H7 (cell line): ENCODE measurements around the gene TRAPPC10. TPM values are rescaled to one million over a fixed set of nuclear protein-coding genes. Genes with fewer than 3 reads are reported as not detected.
"Not testable (repeated sequence)": the region's sequence is repeated elsewhere in the genome, so short reads cannot be mapped to it uniquely, and the experiment has no call there.

Source experiments
- DNase-seq: peaks from one replicate; pipeline ENCODE4 v3.0.0; 2012
- H3K27me3 ChIP-seq: 2 replicates; pipeline ENCODE4 v1.6.0; 2011; ENCODE audit warnings: mild to moderate bottlenecking, low read length; ENCODE audit not compliant: control insufficient read depth, insufficient read depth
- H3K36me3 ChIP-seq: replicated peaks from 2 replicates; pipeline ENCODE4 v1.5.1; 2011; ENCODE audit warnings: low read length; ENCODE audit not compliant: control insufficient read depth, insufficient read depth
- H3K4me3 ChIP-seq: 2 replicates; pipeline ENCODE4 v1.5.1; 2011; ENCODE audit warnings: low read depth, mild to moderate bottlenecking, control low read depth, low read length, moderate library complexity; ENCODE audit not compliant: insufficient read depth
- total RNA-seq: library from RNA; depleted of rRNA; stranded (reverse); fragments of >200 nt; shearing (Covaris generic); gene quantifications from 2 replicates; pipeline ENCODE4 v1.2.3, GENCODE V29; 2014

Gene TRAPPC10
- total RNA-seq, 1 experiment from 2014 or later, result 24.8 TPM

DNA sequence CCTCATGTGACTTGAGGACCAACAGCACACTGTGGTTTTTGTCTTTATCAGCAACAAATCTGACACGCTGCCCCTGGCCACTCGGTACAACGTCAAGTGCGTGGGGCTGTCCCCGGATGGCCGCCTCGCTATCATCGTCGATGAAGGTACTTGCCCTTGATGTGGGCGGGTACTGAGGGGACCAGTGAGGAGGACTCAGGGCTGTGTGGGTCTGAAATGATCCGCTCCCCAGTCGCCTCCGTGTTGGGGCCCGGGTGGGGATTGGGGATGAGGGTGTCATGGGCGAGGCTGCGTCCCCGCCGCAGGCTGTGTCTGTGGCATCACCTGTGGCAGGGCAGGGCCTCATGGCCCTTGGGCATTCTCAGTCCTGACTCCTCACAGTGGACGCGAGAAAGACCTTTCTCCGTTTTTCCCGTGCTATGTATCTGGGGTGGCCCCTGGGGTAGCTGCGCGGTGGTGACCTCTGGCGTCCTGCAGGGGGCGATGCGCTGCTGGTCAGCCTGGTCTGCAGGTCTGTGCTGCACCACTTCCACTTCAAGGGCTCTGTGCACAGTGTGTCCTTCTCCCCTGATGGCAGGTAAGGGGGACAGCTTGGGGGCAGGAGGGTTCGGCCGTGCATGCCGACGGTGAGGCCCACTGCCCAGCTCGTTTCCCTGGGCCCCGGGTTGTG is 101.7 kb downstream of the TRAPPC10 start:
- not testable (repeated sequence) for DNase-seq, H3K4me3 ChIP-seq

GRCh38 chr21:44122131-44122530 is 110.0 kb downstream of the TRAPPC10 start:
- not testable (repeated sequence) for H3K4me3 ChIP-seq, DNase-seq, H3K27me3 ChIP-seq

More for the DNA sequence above, 101.7 kb downstream of the TRAPPC10 start:
- H3K27me3 ChIP-seq, H3K36me3 ChIP-seq: not testable (repeated sequence)

GRCh38 chr21:44127827-44128226 is 115.7 kb downstream of the TRAPPC10 start:
- not testable (repeated sequence) for H3K36me3 ChIP-seq, DNase-seq, H3K27me3 ChIP-seq, H3K4me3 ChIP-seq

More at GRCh38 chr21:44122131-44122530, 110.0 kb downstream of the TRAPPC10 start:
- H3K36me3 ChIP-seq, result not testable (repeated sequence)

DNA sequence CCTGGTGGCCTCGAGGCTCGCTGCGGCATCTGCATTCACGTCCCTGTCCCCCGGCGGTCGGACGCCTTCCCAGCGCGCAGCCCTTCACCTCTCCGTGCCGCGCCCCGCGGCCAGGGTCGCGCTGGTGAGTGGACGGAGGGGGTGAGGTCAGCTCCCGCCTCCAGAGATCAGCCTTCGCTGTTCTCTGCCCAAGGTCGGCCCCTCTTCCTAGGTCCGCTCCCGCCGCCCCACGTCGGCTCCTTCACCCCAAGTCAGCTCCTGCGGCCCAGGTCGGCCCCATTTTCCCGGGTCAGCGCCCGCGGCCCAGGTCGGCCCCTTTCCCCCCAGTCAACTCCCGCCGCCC is 121.6 kb downstream of the TRAPPC10 start:
- not testable (repeated sequence) for H3K36me3 ChIP-seq, H3K27me3 ChIP-seq, H3K4me3 ChIP-seq, DNase-seq

- not testable (repeated sequence) for H3K4me3 ChIP-seq, H3K27me3 ChIP-seq, DNase-seq, H3K36me3 ChIP-seq
Measured at GRCh38 chr21:44134732-44135131, 122.6 kb downstream of the TRAPPC10 start.

DNA sequence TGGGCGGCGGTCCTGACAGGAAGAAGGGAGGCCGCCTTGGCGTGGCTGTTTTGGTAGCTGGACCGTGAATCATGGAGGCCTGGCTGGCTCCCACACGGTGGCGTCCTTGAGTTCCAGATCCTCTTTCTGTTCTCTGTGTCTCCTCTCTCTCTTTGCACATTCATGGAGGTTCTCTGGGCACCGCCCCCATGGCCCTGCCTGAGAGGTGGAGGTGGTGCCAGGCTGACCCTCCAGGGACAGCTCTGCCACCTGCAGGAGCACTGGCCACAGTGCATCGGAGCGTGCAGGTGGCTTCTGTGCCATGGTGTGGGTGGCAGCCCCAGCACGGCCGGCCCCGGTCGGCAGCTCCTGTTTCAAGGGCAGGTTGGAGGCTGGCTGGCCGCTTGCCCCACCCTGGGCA is 125.9 kb downstream of the TRAPPC10 start:
- not testable (repeated sequence) for H3K27me3 ChIP-seq, H3K36me3 ChIP-seq, H3K4me3 ChIP-seq, DNase-seq

GRCh38 chr21:44139787-44140551 is 127.9 kb downstream of the TRAPPC10 start:
- not testable (repeated sequence) for H3K36me3 ChIP-seq, H3K27me3 ChIP-seq, H3K4me3 ChIP-seq, DNase-seq

- H3K27me3 ChIP-seq, H3K4me3 ChIP-seq, DNase-seq, H3K36me3 ChIP-seq: not testable (repeated sequence)
Measured at GRCh38 chr21:44140552-44140932, 128.4 kb downstream of the TRAPPC10 start.

GRCh38 chr21:44142470-44142869 is 130.4 kb downstream of the TRAPPC10 start:
- not testable (repeated sequence) for H3K27me3 ChIP-seq, H3K4me3 ChIP-seq, DNase-seq, H3K36me3 ChIP-seq

DNA sequence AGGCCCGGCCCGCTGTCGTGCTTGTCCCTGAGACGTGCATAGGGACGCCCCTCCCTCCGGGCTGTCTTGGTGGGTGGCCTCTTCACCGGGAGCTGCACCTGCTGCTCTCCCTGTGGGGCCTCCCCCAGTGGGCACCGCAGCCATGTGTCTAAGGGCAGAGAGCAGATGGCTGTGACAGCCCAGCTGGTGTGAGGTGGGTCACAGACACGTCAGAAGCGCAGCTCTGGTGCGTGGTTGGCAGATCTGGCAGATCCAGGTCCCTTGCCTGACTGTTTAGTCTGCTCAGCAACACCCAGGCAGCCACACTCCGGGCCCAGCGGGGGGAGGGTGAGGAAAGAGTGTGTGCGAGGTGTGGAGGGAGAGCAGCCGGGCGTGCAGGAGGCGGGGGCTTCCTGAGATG is 131.3 kb downstream of the TRAPPC10 start:
- not testable (repeated sequence) for H3K27me3 ChIP-seq, H3K4me3 ChIP-seq, DNase-seq, H3K36me3 ChIP-seq

DNA sequence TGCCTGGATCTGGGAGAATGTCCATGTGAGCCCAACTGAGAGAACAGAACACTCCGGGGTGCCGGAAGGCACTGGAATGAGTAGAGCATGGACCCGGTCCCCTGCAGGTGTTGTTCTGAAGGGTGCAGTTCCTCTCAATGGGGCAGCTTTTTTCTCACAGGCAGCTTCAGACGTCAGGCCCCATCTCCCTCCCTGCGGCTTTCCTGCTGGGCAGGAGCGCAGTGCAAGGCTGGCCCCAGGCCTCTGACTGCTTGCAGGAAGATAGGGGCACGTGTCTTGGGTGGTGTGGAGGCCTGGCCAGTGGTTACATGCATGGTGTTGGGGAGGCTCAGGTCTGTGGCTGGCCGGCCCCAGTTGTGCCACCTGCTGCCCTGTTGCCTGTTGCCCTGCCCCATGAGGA is 131.9 kb downstream of the TRAPPC10 start:
- H3K27me3 ChIP-seq, DNase-seq, H3K4me3 ChIP-seq, H3K36me3 ChIP-seq: not testable (repeated sequence)

DNA sequence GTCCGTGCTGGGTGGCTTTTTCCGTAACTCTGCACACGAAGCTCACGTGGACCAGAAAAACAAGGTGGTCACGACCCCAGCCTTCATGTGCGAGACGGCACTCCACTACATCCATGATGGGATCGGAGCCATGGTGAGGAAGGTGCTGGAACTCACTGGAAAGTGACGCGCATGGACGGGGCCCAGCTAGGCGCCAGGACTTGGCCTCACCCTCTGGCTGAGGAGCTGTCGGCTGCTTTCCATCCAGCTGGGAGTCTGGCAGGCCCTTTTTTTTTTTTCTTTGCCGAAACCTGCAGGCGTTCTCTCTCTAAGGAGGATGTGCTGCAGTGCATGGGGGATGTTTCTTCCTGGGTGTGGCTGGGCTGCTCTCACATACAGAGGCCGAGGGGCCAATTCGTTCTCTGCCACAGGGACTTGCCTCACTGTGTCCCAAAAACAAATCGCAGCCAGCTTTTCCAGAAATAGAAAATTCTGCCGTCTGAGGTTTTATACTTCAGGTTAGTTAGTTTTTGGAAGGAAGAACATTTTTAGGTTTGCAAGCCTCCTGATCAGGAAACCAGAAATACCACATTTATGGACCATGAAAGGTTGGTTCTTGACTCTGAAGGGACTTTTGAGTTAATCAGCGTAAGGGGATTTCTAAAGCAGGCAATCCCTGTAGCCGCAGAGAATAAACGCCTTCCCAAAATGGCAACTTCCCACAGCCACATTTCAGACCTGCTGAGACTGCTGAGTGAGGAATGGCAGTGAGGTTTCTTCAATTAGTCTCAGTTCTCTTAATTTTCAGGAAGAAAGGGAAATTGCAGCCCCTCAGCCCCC is 132.9 kb downstream of the TRAPPC10 start:
- not testable (repeated sequence) for H3K36me3 ChIP-seq, H3K4me3 ChIP-seq, H3K27me3 ChIP-seq, DNase-seq

DNA sequence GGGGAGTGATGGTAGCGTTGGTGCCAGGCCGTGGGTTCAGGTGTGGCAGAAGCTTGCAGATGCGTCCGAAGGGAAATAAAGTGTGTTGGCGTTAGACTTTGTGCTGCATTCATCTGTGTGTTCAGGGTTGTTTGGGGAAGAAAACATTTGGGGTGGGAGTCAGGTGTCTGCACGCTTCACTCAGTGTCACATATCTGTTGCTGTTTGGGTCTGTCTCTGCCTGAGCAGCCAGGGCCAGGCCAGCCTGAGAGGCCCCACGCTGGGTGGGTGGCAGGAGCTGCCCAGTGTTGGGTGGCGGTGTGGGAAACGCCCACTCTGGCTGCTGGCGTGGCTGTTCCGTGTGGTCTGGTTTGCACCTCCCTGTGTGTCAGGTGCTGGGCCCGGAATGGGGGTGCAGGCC is 133.5 kb downstream of the TRAPPC10 start:
- H3K4me3 ChIP-seq, DNase-seq, H3K27me3 ChIP-seq, H3K36me3 ChIP-seq: not testable (repeated sequence)

GRCh38 chr21:44147108-44147507 is 135.0 kb downstream of the TRAPPC10 start:
- not testable (repeated sequence) for H3K36me3 ChIP-seq, DNase-seq, H3K27me3 ChIP-seq, H3K4me3 ChIP-seq

- not testable (repeated sequence) for H3K27me3 ChIP-seq, H3K36me3 ChIP-seq, H3K4me3 ChIP-seq, DNase-seq
Measured at GRCh38 chr21:44150255-44150654, 138.1 kb downstream of the TRAPPC10 start.
